Motor neuron (in vitro differentiated cells): ENCODE results near the gene BABAM2. TPM values are rescaled to one million over a fixed set of nuclear protein-coding genes. Genes with fewer than 3 reads are reported as not detected.
A peak's percentile ranks its signal among the peaks of the same experiment; 100 is the strongest.

Experiments used
- ATAC-seq, 8 experiments: fragments of 200-7000 bp; cut with Tn5 transposase; replicated peaks in 6 of 8; 2 replicates each; pipeline ENCODE4 v1.8.0; 2021; ENCODE audit warnings: mild to moderate bottlenecking in 8 of 8, moderate library complexity in 8 of 8
- H3K27ac ChIP-seq, 2 donors: fragments of 250-450 bp; sonication (Bioruptor Pico); 2 replicates each; pipeline ENCODE4 v1.9.0; 2021; ENCODE audit warnings: antibody characterized with exemption in 2 of 2, mild to moderate bottlenecking in 2 of 2, moderate library complexity in 1 of 2
- H3K4me1 ChIP-seq, 2 donors: fragments of 250-450 bp; sonication (Bioruptor Pico); replicated peaks in 1 of 2; 2 replicates each; pipeline ENCODE4 v1.6.1; 2021; ENCODE audit warnings: antibody characterized with exemption in 2 of 2, mild to moderate bottlenecking in 2 of 2, moderate library complexity in 1 of 2
- H3K4me3 ChIP-seq, 5 donors: fragments of 250-450 bp; sonication (Bioruptor Pico); 2 replicates each; pipeline ENCODE4 v1.9.0; 2021; ENCODE audit warnings: antibody characterized with exemption in 5 of 5, mild to moderate bottlenecking in 5 of 5, moderate library complexity in 4 of 5
- WGBS, 10 experiments: fragments of 450-650 bp; shearing (Covaris generic); methylation state at CpG; one replicate each; pipeline ENCODE4 v1.0.0; 2022; 5-methylcytosine and 5-hydroxymethylcytosine counted together
- in situ Hi-C, 9 experiments: fragments of 400-800 bp; cut with MboI; loops; one replicate each; pipeline ENCODE4 v1.15.0; 2021; ENCODE audit warnings: low sequenced_read_pairs in 9 of 9, low pct_unique_long_range_greater_than_20kb in 2 of 9; ENCODE audit not compliant: unreplicated experiment in 9 of 9
- total RNA-seq, 8 experiments: library from RNA; unstranded; fragments of 300-600 nt; gene quantifications; 2 replicates each; pipeline versions ENCODE4 v1.2.3 to v1.2.4, GENCODE V29; 2022

BABAM2 gene
- total RNA-seq, 8 experiments from 2014 or later = 16.4 to 110 (median 36.4) TPM

- Histone ChIP-seq H3K27ac (no peak overlapping the region), H3K4me3 (no peak overlapping the region), H3K4me1 (no peaks in the 10 kb centered on the region)
- ATAC-seq = no peak
- in situ Hi-C loops = no loop called here
- WGBS, 10 experiments = 75 to 98% (median 81%) methylated on average over 3 to 10 of the region's 10 CpGs
Measured at GRCh38 chr2:28193630-28194403, 303.3 kb downstream of the BABAM2 start.

GRCh38 chr2:28199995-28200679 is 309.6 kb downstream of the BABAM2 start:
- Histone ChIP-seq H3K27ac (no peak overlapping the region), H3K4me1 (no peaks in the 10 kb centered on the region), H3K4me3 (no peak overlapping the region)
- ATAC-seq = peak in 4 of 8 experiments; percentile 23 to 80 (median 58)
- WGBS, 10 experiments = 36 to 100% (median 94%) methylated on average over 1 to 2 of the region's 2 CpGs; no CpG with 5 or more reads in 2 of the 10 experiments
- in situ Hi-C loops = no loop called here

GRCh38 chr2:28201671-28202180 is 311.2 kb downstream of the BABAM2 start:
- H3K4me1 ChIP-seq = peaks cover 0 to 7% of the 10 kb centered on the region in 2 donors
- in situ Hi-C loops = no loop called here
- no peak overlapping the region for H3K27ac ChIP-seq
- 31 to 88% (median 79%) methylated on average over 2 to 7 of the region's 7 CpGs; no CpG with 5 or more reads in 4 of the 10 experiments for WGBS, 10 experiments
- ATAC-seq = no peak
- H3K4me3 ChIP-seq = no peak overlapping the region

GRCh38 chr2:28202719-28203118 is 312.2 kb downstream of the BABAM2 start:
- in situ Hi-C loops = no loop called here
- peaks cover 0 to 13% of the 10 kb centered on the region in 2 donors for H3K4me1 ChIP-seq
- ATAC-seq = no peak
- WGBS, 10 experiments = 70 to 100% (median 92%) methylated on average over 1 to 3 of the region's 3 CpGs; no CpG with 5 or more reads in 1 of the 10 experiments
- H3K4me3 ChIP-seq = no peak overlapping the region
- no peak overlapping the region for H3K27ac ChIP-seq

GRCh38 chr2:28206762-28207161 is 316.2 kb downstream of the BABAM2 start:
- H3K27ac ChIP-seq = no peak overlapping the region
- WGBS, 10 experiments = 0 to 100% (median 30%) methylated on average over 1 to 3 of the region's 3 CpGs; no CpG with 5 or more reads in 4 of the 10 experiments

GRCh38 chr2:28209261-28209691 is 318.7 kb downstream of the BABAM2 start:
- Histone ChIP-seq H3K4me3 (no peak overlapping the region), H3K27ac (no peak overlapping the region), H3K4me1 (peaks cover 0 to 13% of the 10 kb centered on the region in 2 donors)
- in situ Hi-C loops = no loop called here
- WGBS, 10 experiments = 78 to 100% (median 100%) methylated on average over 1 to 3 of the region's 3 CpGs; no CpG with 5 or more reads in 2 of the 10 experiments
- no peak for ATAC-seq

More at GRCh38 chr2:28206762-28207161, 316.2 kb downstream of the BABAM2 start:
- Histone ChIP-seq H3K4me3 (no peak overlapping the region), H3K4me1 (peaks cover 0 to 13% of the 10 kb centered on the region in 2 donors)
- in situ Hi-C loops = no loop called here
- ATAC-seq = peak; percentile 27 to 93 (median 68)

GRCh38 chr2:28209864-28210263 is 319.3 kb downstream of the BABAM2 start:
- H3K27ac ChIP-seq = no peak overlapping the region
- no peak for ATAC-seq
- in situ Hi-C loops = no loop called here
- H3K4me1 ChIP-seq = peaks cover 0 to 13% of the 10 kb centered on the region in 2 donors
- no peak overlapping the region for H3K4me3 ChIP-seq

GRCh38 chr2:28210535-28210934 is 320.0 kb downstream of the BABAM2 start:
- in situ Hi-C loops = no loop called here
- 17 to 100% (median 91%) methylated on average over 1 of the region's 1 CpG; no CpG with 5 or more reads in 4 of the 10 experiments for WGBS, 10 experiments
- Histone ChIP-seq H3K27ac (no peak overlapping the region), H3K4me3 (no peak overlapping the region), H3K4me1 (peaks cover 0 to 13% of the 10 kb centered on the region in 2 donors)
- no peak for ATAC-seq

- WGBS, 10 experiments = 20 to 100% (median 58%) methylated on average over 1 to 2 of the region's 2 CpGs
- no peak overlapping the region for H3K27ac ChIP-seq
- H3K4me3 ChIP-seq = no peak overlapping the region
- peaks cover 0 to 5% of the 10 kb centered on the region in 2 donors for H3K4me1 ChIP-seq
- in situ Hi-C loops = no loop called here
- peak in 1 of 8 experiments; percentile 34 for ATAC-seq
Measured at GRCh38 chr2:28216331-28216730, 325.8 kb downstream of the BABAM2 start.

GRCh38 chr2:28217042-28217740 is 326.7 kb downstream of the BABAM2 start:
- Histone ChIP-seq H3K27ac (no peak overlapping the region), H3K4me1 (peaks cover 0 to 5% of the 10 kb centered on the region in 2 donors), H3K4me3 (no peak overlapping the region)
- in situ Hi-C loops = no loop called here
- whole genome bisulfite sequencing, 10 experiments = 80 to 100% (median 94%) methylated on average over 2 to 3 of the region's 3 CpGs
- no peak for ATAC-seq

GRCh38 chr2:28219138-28219537 is 328.6 kb downstream of the BABAM2 start:
- WGBS, 10 experiments = 77 to 100% (median 92%) methylated on average over 1 to 4 of the region's 4 CpGs; no CpG with 5 or more reads in 1 of the 10 experiments
- H3K4me1 ChIP-seq = peaks cover 0 to 5% of the 10 kb centered on the region in 2 donors
- in situ Hi-C loops = no loop called here
- ATAC-seq = no peak
- H3K4me3 ChIP-seq = no peak overlapping the region
- H3K27ac ChIP-seq = no peak overlapping the region

GRCh38 chr2:28219758-28220368 is 329.3 kb downstream of the BABAM2 start:
- H3K4me1 ChIP-seq = peaks cover 0 to 5% of the 10 kb centered on the region in 2 donors
- no peak overlapping the region for H3K4me3 ChIP-seq
- no peak overlapping the region for H3K27ac ChIP-seq
- 56 to 93% (median 85%) methylated on average over 1 to 12 of the region's 13 CpGs for WGBS, 10 experiments
- in situ Hi-C loops = no loop called here
- ATAC-seq = no peak
